Bone marrow (tissue), 2 donors: ENCODE measurements around the gene HIBCH.
"Not testable (repeated sequence)": the region's sequence is repeated elsewhere in the genome, so short reads cannot be mapped to it uniquely, and the experiment has no call there.

Experiments used
- DNase-seq, 2 donors: peaks; one replicate each; lab custom pipeline; 2025; lab: John Stamatoyannopoulos, UW

Gene HIBCH, protein sequence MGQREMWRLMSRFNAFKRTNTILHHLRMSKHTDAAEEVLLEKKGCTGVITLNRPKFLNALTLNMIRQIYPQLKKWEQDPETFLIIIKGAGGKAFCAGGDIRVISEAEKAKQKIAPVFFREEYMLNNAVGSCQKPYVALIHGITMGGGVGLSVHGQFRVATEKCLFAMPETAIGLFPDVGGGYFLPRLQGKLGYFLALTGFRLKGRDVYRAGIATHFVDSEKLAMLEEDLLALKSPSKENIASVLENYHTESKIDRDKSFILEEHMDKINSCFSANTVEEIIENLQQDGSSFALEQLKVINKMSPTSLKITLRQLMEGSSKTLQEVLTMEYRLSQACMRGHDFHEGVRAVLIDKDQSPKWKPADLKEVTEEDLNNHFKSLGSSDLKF

DNA sequence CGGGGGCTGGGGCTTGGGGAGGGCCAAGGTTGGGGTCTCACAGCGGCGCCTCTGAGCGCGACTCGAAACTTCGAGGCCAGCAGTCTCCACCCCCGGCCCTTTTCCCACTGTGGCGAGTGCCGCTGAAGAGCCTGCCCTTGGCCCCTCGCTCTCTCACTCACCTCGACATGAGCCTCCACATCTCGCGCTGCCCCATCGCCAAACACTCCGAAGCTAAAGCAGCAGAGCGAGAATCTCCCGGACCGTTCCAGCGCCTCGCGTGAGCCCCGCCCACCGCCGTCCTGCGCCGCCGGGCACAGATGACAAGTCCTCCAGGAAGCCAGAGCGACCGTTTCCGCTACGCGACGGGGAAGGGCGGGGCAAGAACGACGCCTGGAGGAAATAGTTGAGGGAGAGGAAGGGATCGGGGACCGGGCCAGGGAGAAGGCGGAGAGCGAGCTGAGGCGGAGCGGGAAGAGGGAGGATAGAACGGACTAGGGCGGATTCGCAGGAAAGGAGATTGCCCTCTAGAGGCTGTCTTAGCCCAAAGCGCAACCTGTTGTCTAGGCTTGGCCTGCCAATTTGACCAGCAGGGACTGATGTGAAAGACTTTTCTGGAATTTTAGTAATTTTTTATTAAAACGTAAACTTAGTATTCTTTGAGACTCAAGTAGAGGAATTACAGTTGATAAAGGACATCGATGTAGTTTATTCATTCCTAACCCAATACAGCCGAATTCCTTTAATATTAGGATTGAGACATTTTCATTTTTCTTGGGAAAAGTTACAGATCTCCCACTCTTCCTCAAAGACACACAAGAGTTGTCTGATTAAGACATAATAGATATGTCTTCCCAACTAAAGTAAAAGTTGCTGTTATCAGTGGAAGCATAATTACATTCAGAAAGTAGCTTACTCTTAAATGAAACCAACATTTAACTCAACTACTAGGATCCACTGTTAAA is at the start of gene HIBCH:
TSS of gene HIBCH (minus strand) at position 272 of the 944 bp plus-strand sequence. CDS start at position 196, 76 bp downstream.
- DNase-seq = peak; percentile 78 to 93

- no peak for DNase-seq
These were observed 47.5 kb upstream of the HIBCH start for GRCh38 chr2:190367091-190367490.

DNA sequence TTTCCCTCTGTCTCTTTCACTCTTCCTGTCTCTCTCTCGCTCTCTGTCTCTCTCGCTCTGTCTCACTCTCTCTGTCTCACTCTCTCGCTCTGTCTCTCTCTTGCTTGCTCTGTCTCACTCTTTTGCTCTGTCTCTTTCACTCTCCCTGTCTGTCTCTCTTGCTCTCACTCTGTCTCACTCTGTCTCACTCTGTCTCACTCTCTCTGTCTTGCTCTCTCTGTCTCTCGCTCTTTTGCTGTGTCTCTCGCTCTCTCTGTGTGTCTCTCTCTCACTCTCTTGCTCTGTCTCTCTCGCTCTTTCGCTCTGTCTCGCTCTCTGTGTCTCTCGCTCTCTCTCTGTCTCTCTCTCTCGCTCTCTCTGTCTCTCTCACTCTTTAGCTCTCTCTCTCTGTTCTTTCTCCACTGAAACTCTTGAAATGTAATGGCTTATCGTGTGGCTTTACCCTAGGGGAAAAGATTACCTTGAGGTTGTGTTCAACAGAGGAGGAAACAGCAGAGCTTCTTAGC is 46.7 kb upstream of the HIBCH start:
- DNase-seq = no peak

GRCh38 chr2:190365499-190366204 is 46.0 kb upstream of the HIBCH start:
- DNase-seq = no peak

DNA sequence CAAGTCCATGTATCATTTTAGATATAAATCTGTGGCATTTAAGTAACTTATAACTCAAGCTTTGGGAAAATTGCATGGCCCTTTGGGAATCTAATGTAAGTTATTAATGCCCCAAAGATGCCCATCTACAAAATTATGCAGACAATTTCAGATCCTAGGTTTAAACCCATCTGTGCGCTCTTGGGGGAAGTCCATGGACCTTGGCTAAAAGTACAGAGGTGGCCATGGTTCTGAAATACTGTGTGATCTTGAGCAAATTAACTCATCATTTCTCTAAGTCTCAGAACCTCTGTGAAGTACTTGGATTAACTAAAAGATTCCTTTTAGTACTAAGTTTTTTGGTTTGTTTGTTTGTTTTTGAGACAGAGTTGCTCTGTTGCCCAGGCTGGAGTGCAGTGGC is 43.3 kb upstream of the HIBCH start:
- DNase-seq = no peak

DNA sequence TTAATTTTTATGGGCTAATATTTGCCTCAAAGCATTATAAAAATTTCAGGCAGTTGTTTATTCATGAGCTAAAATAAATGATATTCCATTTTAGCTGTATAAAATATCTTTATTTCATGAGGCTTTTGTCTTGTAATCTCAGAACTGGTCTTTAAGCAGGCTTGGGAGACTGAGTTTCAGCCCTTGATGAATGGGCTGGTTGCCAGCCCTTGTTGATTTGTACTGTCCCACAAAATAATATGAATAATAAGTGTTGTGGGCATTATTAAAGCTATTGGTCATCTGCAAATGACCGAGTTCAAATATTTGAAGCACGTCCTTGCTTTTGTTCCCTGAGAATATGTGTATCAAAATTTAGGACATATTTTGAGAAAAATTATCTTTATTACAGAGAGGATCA is 41.9 kb upstream of the HIBCH start:
- no peak for DNase-seq

DNA sequence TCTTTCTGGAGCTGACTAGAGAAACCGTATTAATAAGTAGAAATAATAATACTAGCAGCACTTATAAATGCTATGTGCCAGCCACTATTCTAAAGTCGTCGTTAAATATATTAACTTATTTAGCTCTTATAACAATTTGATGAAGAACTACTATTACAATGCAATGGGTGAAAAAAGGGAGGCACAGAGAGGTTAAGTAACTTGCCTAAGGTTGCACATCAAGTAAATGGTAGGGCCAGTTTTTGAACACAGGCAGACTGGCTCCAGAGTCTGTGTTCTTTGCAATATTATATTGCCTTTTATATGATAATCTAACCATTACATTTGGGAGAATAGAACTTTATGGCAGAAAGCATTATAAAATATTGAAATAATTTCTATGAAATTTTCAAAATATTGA is 41.3 kb upstream of the HIBCH start:
- DNase-seq = no peak

DNA sequence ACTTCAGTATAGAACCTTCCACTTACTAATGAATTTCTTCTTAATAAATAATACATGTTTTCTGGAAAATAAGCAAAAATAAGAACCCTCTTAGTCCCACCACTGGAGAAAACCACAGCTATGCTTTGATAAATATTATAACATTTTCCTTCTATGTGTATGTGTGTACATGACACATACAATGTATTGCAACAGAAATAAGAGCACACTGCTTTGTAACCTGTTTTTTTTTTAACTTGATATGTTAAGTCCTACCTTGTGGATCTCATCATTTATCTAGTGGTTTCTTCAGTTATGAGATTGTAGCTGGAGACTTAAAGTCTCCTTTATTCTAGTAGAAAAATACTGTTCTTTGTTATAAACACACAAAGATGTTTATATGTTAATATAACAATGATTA is 40.9 kb upstream of the HIBCH start:
- no peak for DNase-seq

GRCh38 chr2:190358655-190359448 is 39.2 kb upstream of the HIBCH start:
- DNase-seq = not testable (repeated sequence)

DNA sequence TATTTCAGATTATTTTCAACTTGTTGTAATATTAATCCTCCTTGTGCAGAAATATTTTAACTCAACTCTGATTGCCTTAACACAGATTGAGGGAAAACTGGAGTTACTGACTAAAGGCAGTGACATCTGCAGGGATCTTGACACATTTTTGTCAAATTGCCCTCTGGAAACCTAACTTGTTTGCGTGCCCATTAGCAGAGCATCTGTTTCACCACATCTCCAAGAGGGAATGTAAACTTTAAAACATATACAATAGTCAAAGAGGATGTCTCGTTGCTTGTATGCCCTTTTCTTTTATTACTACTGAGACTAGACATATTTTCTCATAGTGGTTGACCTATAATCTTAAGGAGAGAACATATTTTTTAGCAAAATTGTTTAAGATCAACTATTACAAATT is 38.0 kb upstream of the HIBCH start:
- no peak for DNase-seq

GRCh38 chr2:190355968-190356644 is 36.5 kb upstream of the HIBCH start:
- DNase-seq = no peak

GRCh38 chr2:190354003-190354690 is 34.5 kb upstream of the HIBCH start:
- no peak for DNase-seq

- no peak for DNase-seq
These were observed 33.9 kb upstream of the HIBCH start for GRCh38 chr2:190353537-190353899.

DNA sequence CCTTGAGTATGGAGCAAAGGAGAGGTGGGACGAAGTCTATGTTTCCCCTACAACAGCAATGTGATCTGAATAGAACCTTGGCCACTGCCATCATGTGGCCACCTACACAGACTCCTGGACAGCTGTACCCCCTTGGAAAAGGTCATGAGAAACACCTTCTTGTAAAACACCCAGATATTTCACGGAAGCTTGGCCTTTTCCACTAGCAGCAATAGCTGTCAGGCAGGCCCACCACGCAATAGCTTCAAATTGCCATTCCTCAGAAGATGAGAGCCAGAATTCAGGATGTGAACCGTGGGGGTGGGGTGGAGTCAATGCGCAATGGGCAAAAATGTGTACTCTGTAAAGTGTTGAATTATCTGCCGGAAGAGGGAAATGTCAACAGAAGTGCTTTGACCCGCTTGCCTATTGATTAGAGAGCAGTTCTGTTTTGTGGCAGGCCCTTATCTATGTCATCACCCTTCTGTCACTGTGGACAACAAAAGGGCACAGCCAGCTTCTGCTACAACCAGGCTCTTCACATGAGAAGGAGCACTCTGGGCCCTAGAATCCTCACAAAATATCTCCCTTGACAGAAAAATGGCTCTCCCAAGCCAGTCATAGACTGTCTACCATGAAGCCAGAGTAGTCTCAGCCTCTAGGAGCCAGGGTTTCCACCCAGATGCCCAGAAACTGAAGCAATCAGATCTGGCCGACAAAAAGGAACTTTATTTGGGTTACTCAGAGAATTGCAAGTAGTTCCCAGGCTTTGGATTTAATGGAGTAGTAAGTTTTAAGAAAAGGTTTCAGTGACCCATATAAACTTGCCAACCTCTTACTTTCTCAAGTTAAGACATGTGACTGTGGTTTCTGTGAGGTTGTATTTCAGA is 33.3 kb upstream of the HIBCH start:
- DNase-seq = no peak

DNA sequence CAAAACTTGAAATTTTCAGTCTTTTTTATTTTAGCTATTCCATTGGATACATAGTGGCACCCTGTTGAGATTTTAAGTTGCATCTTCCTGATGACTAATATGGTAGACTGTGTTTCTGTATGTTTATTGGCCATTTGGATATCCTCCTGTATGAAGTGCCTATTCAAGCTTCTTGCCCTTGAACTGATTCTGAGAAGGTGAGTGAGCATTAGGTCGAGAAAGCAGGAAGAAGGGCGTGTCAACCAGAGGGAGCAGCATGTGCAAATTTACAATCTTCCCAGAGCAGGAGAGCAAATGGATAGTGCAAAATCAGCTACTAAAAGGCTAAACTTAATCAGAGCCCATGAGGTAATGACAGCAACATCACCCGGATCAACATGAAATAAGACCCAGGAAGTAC is 32.3 kb upstream of the HIBCH start:
- DNase-seq = no peak

DNA sequence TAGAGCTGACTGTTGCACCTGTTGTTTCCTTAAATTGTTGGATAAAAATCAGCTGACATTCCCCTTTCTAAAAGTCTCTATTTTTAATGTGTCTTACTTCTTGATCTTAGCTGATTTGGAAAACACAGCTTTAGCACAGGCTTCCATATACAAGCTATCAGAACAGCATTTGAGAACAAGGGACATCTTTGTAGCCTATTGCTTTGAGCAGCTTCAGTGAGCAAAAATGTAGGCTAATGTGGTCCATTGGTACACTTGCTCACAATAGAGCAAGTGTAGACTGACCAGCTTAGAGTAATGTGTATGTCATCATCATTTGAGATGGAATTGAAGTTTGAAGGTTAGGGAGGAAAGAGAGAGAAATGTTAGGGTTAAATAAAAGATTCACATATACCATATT is 30.7 kb upstream of the HIBCH start:
- DNase-seq = no peak

DNA sequence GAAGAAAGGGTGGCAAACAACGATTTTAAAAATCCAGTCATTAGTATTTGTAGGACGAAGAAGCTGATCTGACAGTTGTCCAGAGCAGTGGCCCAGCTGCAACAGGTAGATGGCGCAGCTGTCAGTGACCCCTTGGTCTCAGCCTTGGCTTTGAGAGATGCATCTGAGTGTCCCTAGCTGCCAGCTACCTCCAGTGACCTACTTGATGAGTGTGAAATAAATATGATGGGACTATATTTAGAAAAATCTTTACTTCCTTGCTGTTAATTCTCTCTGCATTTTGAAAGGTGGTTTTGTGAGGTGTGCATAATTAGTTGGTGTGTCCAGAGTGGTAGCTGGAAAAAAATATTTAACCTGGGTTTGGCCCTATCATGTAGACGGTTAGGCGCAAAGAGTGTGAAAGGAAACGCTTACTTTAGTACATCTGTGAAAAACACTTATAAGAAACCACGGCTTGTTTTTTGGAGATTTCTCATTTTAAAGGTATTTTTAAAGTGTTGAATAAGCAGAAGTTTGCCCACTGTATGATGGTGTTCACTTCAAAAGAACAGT is 24.7 kb upstream of the HIBCH start:
- DNase-seq = peak in 1 of 2 donors; percentile 53

- DNase-seq = peak in 1 of 2 donors; percentile 89
These were observed 24.1 kb upstream of the HIBCH start, which contains the start of gene INPP1 for GRCh38 chr2:190343536-190344275. TSS of gene INPP1 (plus strand) at chr2:190343589. CDS start at chr2:190360103, 16,514 bp downstream.
